Subcutaneous abdominal adipose tissue (tissue), 5 donors: ENCODE results near the gene CETP.
A peak's percentile ranks its signal among the peaks of the same experiment; 100 is the strongest.
"Not testable (repeated sequence)": the region's sequence is repeated elsewhere in the genome, so short reads cannot be mapped to it uniquely, and the experiment has no call there.

ENCODE experiments used
- H3K27ac ChIP-seq: one replicate; pipeline ENCODE4 v1.7.0; 2013; ENCODE audit warnings: low read depth, mild to moderate bottlenecking, inconsistent platforms, low read length, moderate library complexity
- H3K27me3 ChIP-seq, 5 donors: one replicate each; pipeline ENCODE4 v1.7.0; 2013; ENCODE audit warnings: low read length in 5 of 5, inconsistent platforms in 1 of 5; ENCODE audit not compliant: control insufficient read depth in 5 of 5, insufficient read depth in 4 of 5
- H3K36me3 ChIP-seq, 5 donors: one replicate each; pipeline ENCODE4 v1.7.0; 2013; ENCODE audit warnings: low read length in 5 of 5; ENCODE audit not compliant: control insufficient read depth in 5 of 5, insufficient read depth in 5 of 5
- H3K4me1 ChIP-seq, 5 donors: one replicate each; pipeline ENCODE4 v1.7.0; 2013; ENCODE audit warnings: low read length in 5 of 5, mild to moderate bottlenecking in 3 of 5, moderate library complexity in 1 of 5; ENCODE audit not compliant: control insufficient read depth in 5 of 5, insufficient read depth in 5 of 5
- H3K4me3 ChIP-seq, 5 donors: one replicate each; pipeline ENCODE4 v1.7.0; 2013; ENCODE audit warnings: low read length in 5 of 5, low read depth in 1 of 5
- H3K9ac ChIP-seq, 5 donors: one replicate each; pipeline ENCODE4 v1.7.0; 2013; ENCODE audit warnings: low read length in 5 of 5, mild to moderate bottlenecking in 4 of 5, moderate library complexity in 3 of 5
- H3K9me3 ChIP-seq, 5 donors: one replicate each; pipeline ENCODE4 v1.7.0; 2013; ENCODE audit warnings: low read length in 5 of 5; ENCODE audit not compliant: control insufficient read depth in 5 of 5
- donor health status: healthy.
- donor health status: healthy.
- donor health status: healthy.
- donor health status: healthy.
- donor health status: healthy.

Gene CETP

GRCh38 chr16:57003439-57004386 is 42.0 kb downstream of the CETP start:
- Histone ChIP-seq H3K9me3 (no peaks in the 10 kb centered on the region), H3K4me1 (peaks cover 4 to 36% (median 21%) of the 10 kb centered on the region in 5 donors), H3K27ac (no peak overlapping the region), H3K4me3 (no peak overlapping the region), H3K27me3 (no peaks in the 10 kb centered on the region), H3K36me3 (peaks cover 0 to 15% (median 7%) of the 10 kb centered on the region in 5 donors), H3K9ac (peak overlapping the region in 1 of 5 donors; percentile 23)

GRCh38 chr16:57004387-57005250 is 42.9 kb downstream of the CETP start:
- no peaks in the 10 kb centered on the region for H3K27me3 ChIP-seq
- H3K9me3 ChIP-seq, result no peaks in the 10 kb centered on the region

GRCh38 chr16:57005597-57005996 is 43.8 kb downstream of the CETP start:
- peaks cover 0 to 15% (median 7%) of the 10 kb centered on the region in 5 donors for H3K36me3 ChIP-seq
- H3K9me3 ChIP-seq, H3K27ac ChIP-seq, H3K9ac ChIP-seq, H3K27me3 ChIP-seq, H3K4me3 ChIP-seq: not testable (repeated sequence)
- peaks cover 0 to 17% (median 4%) of the 10 kb centered on the region in 5 donors for H3K4me1 ChIP-seq

More at GRCh38 chr16:57004387-57005250, 42.9 kb downstream of the CETP start:
- H3K36me3 ChIP-seq, result peaks cover 0 to 15% (median 7%) of the 10 kb centered on the region in 5 donors
- no peak overlapping the region for H3K9ac ChIP-seq
- H3K4me1 ChIP-seq, result peaks cover 1 to 27% (median 12%) of the 10 kb centered on the region in 5 donors
- H3K27ac ChIP-seq, result no peak overlapping the region
- no peak overlapping the region for H3K4me3 ChIP-seq

GRCh38 chr16:57007050-57007449 is 45.3 kb downstream of the CETP start:
- Histone ChIP-seq H3K4me1 (peaks cover 0 to 9% (median 0%) of the 10 kb centered on the region in 5 donors), H3K4me3 (no peak overlapping the region), H3K9ac (no peak overlapping the region), H3K27me3 (no peaks in the 10 kb centered on the region), H3K27ac (no peak overlapping the region), H3K36me3 (peaks cover 0 to 15% (median 7%) of the 10 kb centered on the region in 5 donors), H3K9me3 (no peaks in the 10 kb centered on the region)

GRCh38 chr16:57007530-57007929 is 45.8 kb downstream of the CETP start:
- Histone ChIP-seq H3K27ac (no peak overlapping the region), H3K36me3 (peaks cover 0 to 15% (median 7%) of the 10 kb centered on the region in 5 donors), H3K9ac (no peak overlapping the region), H3K4me1 (peaks cover 0 to 9% (median 0%) of the 10 kb centered on the region in 5 donors), H3K9me3 (no peaks in the 10 kb centered on the region), H3K27me3 (no peaks in the 10 kb centered on the region), H3K4me3 (no peak overlapping the region)

- Histone ChIP-seq H3K4me1 (peaks cover 0 to 8% (median 0%) of the 10 kb centered on the region in 5 donors), H3K9ac (no peak overlapping the region), H3K36me3 (peaks cover 0 to 15% (median 7%) of the 10 kb centered on the region in 5 donors), H3K9me3 (no peaks in the 10 kb centered on the region), H3K27ac (no peak overlapping the region), H3K27me3 (no peaks in the 10 kb centered on the region), H3K4me3 (no peak overlapping the region)
Measured at GRCh38 chr16:57008440-57008839, 46.7 kb downstream of the CETP start.

- H3K27me3 ChIP-seq, result no peaks in the 10 kb centered on the region
- no peaks in the 10 kb centered on the region for H3K9me3 ChIP-seq
- H3K9ac ChIP-seq, result no peak overlapping the region
- no peak overlapping the region for H3K4me3 ChIP-seq
- H3K4me1 ChIP-seq, result peaks cover 0 to 12% (median 0%) of the 10 kb centered on the region in 5 donors
- no peak overlapping the region for H3K27ac ChIP-seq
- H3K36me3 ChIP-seq, result peaks cover 0 to 3% (median 2%) of the 10 kb centered on the region in 5 donors
Measured at GRCh38 chr16:57009643-57010170, 48.0 kb downstream of the CETP start.

GRCh38 chr16:57012353-57012752 is 50.6 kb downstream of the CETP start:
- Histone ChIP-seq H3K27ac (no peak overlapping the region), H3K27me3 (no peaks in the 10 kb centered on the region), H3K9me3 (no peaks in the 10 kb centered on the region), H3K4me3 (no peak overlapping the region), H3K4me1 (peaks cover 0 to 18% (median 0%) of the 10 kb centered on the region in 5 donors), H3K9ac (no peak overlapping the region), H3K36me3 (peaks cover 0 to 5% (median 5%) of the 10 kb centered on the region in 5 donors)

GRCh38 chr16:57013229-57013628 is 51.5 kb downstream of the CETP start:
- H3K4me1 ChIP-seq, result peaks cover 0 to 19% (median 0%) of the 10 kb centered on the region in 5 donors
- H3K27ac ChIP-seq, result peak overlapping the region; percentile 64

More at GRCh38 chr16:57013229-57013628, 51.5 kb downstream of the CETP start:
- Histone ChIP-seq H3K27me3 (no peaks in the 10 kb centered on the region), H3K9ac (no peak overlapping the region), H3K4me3 (no peak overlapping the region), H3K36me3 (peaks cover 0 to 14% (median 13%) of the 10 kb centered on the region in 5 donors), H3K9me3 (no peaks in the 10 kb centered on the region)
